H9 (cell line): ENCODE data around the gene CRACDL. TPM values are rescaled to one million over a fixed set of nuclear protein-coding genes. Genes with fewer than 3 reads are reported as not detected.

Source experiments
- DNase-seq: peaks from one replicate; pipeline ENCODE4 v3.0.0-alpha.2; 2017
- H2AFZ ChIP-seq: one replicate; pipeline ENCODE4 v1.6.1; 2013; ENCODE audit warnings: mild to moderate bottlenecking, low read length, control low read depth, moderate library complexity
- H2AK5ac ChIP-seq: 2 replicates; pipeline ENCODE4 v1.6.1; 2013; ENCODE audit warnings: low read length, control low read depth, mixed read lengths; ENCODE audit not compliant: insufficient read length
- H2BK120ac ChIP-seq: one replicate; pipeline ENCODE4 v1.6.1; 2013; ENCODE audit warnings: low read depth, mild to moderate bottlenecking, low read length, control low read depth, inconsistent platforms; ENCODE audit not compliant: poor library complexity, severe bottlenecking
- H2BK12ac ChIP-seq: 2 replicates; pipeline ENCODE4 v1.6.1; 2013; ENCODE audit warnings: low read length, control low read depth, mixed read lengths, low read depth; ENCODE audit not compliant: insufficient read length
- H2BK15ac ChIP-seq: 2 replicates; pipeline ENCODE4 v1.6.1; 2013; ENCODE audit warnings: low read depth, low read length, control low read depth
- H2BK20ac ChIP-seq: one replicate; pipeline ENCODE4 v1.6.1; 2013; ENCODE audit warnings: low read depth, mild to moderate bottlenecking, low read length, control low read depth, inconsistent platforms; ENCODE audit not compliant: poor library complexity, severe bottlenecking
- H2BK5ac ChIP-seq: 2 replicates; pipeline ENCODE4 v1.6.1; 2013; ENCODE audit warnings: low read length, control low read depth, mixed read lengths; ENCODE audit not compliant: insufficient read length
- H3K14ac ChIP-seq: 2 replicates; pipeline ENCODE4 v1.6.1; 2013; ENCODE audit warnings: low read length, control low read depth; ENCODE audit not compliant: insufficient read depth
- H3K18ac ChIP-seq: 2 replicates; pipeline ENCODE4 v1.6.1; 2013; ENCODE audit warnings: low read depth, mild to moderate bottlenecking, mixed read lengths, low read length, control low read depth; ENCODE audit not compliant: insufficient read length
- H3K23ac ChIP-seq: 2 replicates; pipeline ENCODE4 v1.6.1; 2013; ENCODE audit warnings: low read length, control low read depth, mixed read lengths, low read depth; ENCODE audit not compliant: insufficient read length
- H3K23me2 ChIP-seq: 2 replicates; pipeline ENCODE4 v1.6.1; 2013; ENCODE audit warnings: low read depth, mild to moderate bottlenecking, mixed read lengths, low read length, control low read depth; ENCODE audit not compliant: insufficient read length, poor library complexity, severe bottlenecking
- H3K27ac ChIP-seq: 2 replicates; pipeline ENCODE4 v1.5.1; 2013; ENCODE audit warnings: low read length, control low read depth, mixed read lengths, low read depth; ENCODE audit not compliant: insufficient read length
- H3K27me3 ChIP-seq: 2 replicates; pipeline ENCODE4 v1.6.1; 2013; ENCODE audit warnings: low read length, control low read depth, inconsistent platforms; ENCODE audit not compliant: insufficient read depth
- H3K4ac ChIP-seq: 2 replicates; pipeline ENCODE4 v1.6.1; 2013; ENCODE audit warnings: low read depth, mild to moderate bottlenecking, control low read depth, inconsistent platforms, low read length, moderate library complexity
- H3K4me1 ChIP-seq: 2 replicates; pipeline ENCODE4 v1.6.1; 2013; ENCODE audit warnings: low read length, control low read depth, inconsistent platforms; ENCODE audit not compliant: insufficient read depth
- H3K4me2 ChIP-seq: 2 replicates; pipeline ENCODE4 v1.6.1; 2013; ENCODE audit warnings: low read length, control low read depth, mixed read lengths; ENCODE audit not compliant: insufficient read length, insufficient read depth
- H3K56ac ChIP-seq: 2 replicates; pipeline ENCODE4 v1.6.1; 2013; ENCODE audit warnings: low read depth, mild to moderate bottlenecking, mixed read lengths, low read length, control low read depth; ENCODE audit not compliant: insufficient read length
- H3K79me1 ChIP-seq: 2 replicates; pipeline ENCODE4 v1.6.1; 2013; ENCODE audit warnings: low read depth, mild to moderate bottlenecking, moderate library complexity, low read length, control low read depth, inconsistent platforms; ENCODE audit not compliant: insufficient read depth, poor library complexity, severe bottlenecking
- H3K79me2 ChIP-seq: 2 replicates; pipeline ENCODE4 v1.6.1; 2013; ENCODE audit warnings: low read length, control low read depth, inconsistent platforms; ENCODE audit not compliant: insufficient read depth
- H3K9ac ChIP-seq: 2 replicates; pipeline ENCODE4 v1.6.1; 2013; ENCODE audit warnings: low read length, control low read depth, mixed read lengths; ENCODE audit not compliant: insufficient read length; ENCODE audit errors: extremely low read depth
- H3K9me3 ChIP-seq: one replicate; pipeline ENCODE4 v1.6.1; 2013; ENCODE audit warnings: low read depth, low read length, inconsistent platforms; ENCODE audit not compliant: control insufficient read depth
- H3T11ph ChIP-seq: one replicate; pipeline ENCODE4 v1.6.1; 2013; ENCODE audit warnings: mild to moderate bottlenecking, low read length, control low read depth, inconsistent platforms
- H4K20me1 ChIP-seq: one replicate; pipeline ENCODE4 v1.6.1; 2013; ENCODE audit not compliant: control insufficient read depth, insufficient read length, insufficient read depth
- H4K5ac ChIP-seq: 2 replicates; pipeline ENCODE4 v1.6.1; 2013; ENCODE audit warnings: low read depth, mild to moderate bottlenecking, mixed read lengths, low read length, control low read depth; ENCODE audit not compliant: insufficient read length
- H4K8ac ChIP-seq: replicated peaks from 2 replicates; pipeline ENCODE4 v1.6.1; 2013; ENCODE audit warnings: low read length, control low read depth, mixed read lengths, low read depth; ENCODE audit not compliant: insufficient read length
- H4K91ac ChIP-seq: 2 replicates; pipeline ENCODE4 v1.6.1; 2013; ENCODE audit warnings: low read depth, mild to moderate bottlenecking, moderate library complexity, mixed read lengths, low read length, control low read depth; ENCODE audit not compliant: insufficient read length
- H3K27ac Mint-ChIP-seq, 3 experiments: 2 replicates in 2 of 3; 3 replicates in 1 of 3; pipeline ENCODE4 v1.8.0; 2020 to 2021; ENCODE audit warnings: mixed read lengths in 3 of 3, mild to moderate bottlenecking in 1 of 3, moderate library complexity in 1 of 3
- H3K27me3 Mint-ChIP-seq: 2 replicates; pipeline ENCODE4 v1.8.0; 2021; ENCODE audit warnings: low read depth, mild to moderate bottlenecking, moderate library complexity, mixed read lengths
- H3K36me3 Mint-ChIP-seq, 3 experiments: 2 replicates in 2 of 3; 3 replicates in 1 of 3; pipeline ENCODE4 v1.8.0; 2020 to 2021; ENCODE audit warnings: low read depth in 3 of 3, mixed read lengths in 3 of 3; ENCODE audit not compliant: insufficient read depth in 1 of 3
- H3K4me1 Mint-ChIP-seq, 2 experiments: 2 replicates each; pipeline ENCODE4 v1.8.0; 2020; ENCODE audit warnings: mixed read lengths in 2 of 2
- H3K4me3 Mint-ChIP-seq, 2 experiments: 2 replicates in 1 of 2; 3 replicates in 1 of 2; pipeline ENCODE4 v1.8.0; 2020 to 2021; ENCODE audit warnings: mild to moderate bottlenecking in 2 of 2, mixed read lengths in 2 of 2, moderate library complexity in 1 of 2
- H3K9me3 Mint-ChIP-seq, 2 experiments: 2 replicates in 1 of 2; 3 replicates in 1 of 2; pipeline ENCODE4 v1.8.0; 2020; ENCODE audit warnings: mild to moderate bottlenecking in 2 of 2, mixed read lengths in 2 of 2, moderate library complexity in 1 of 2
- CTCF ChIP-seq: fragments of 200-600 bp; sonication (generic); conservative IDR thresholded peaks from 3 replicates; pipeline ENCODE4 v1.8.0; 2021; ENCODE audit warnings: antibody characterized with exemption, mild to moderate bottlenecking
- WGBS: extraction: QIAGEN DNeasy Blood & Tissue Kit; methylation state at CpG from one replicate; pipeline ENCODE4 v1.1.7; 2013; ENCODE audit warnings: missing lambda C conversion rate, low lambda C conversion rate, mixed read lengths; ENCODE audit not compliant: insufficient read length; ENCODE audit errors: extremely low coverage; 5-methylcytosine and 5-hydroxymethylcytosine counted together
- total RNA-seq: library from RNA; stranded (reverse); gene quantifications from 2 replicates; pipeline ENCODE4 v1.2.1, GENCODE V29; 2021

CRACDL gene
- total RNA-seq, 1 experiment from 2014 or later = 0.48 TPM

- no peaks in the 10 kb centered on the region for H3K36me3 Mint-ChIP-seq
- H2BK120ac ChIP-seq = no peak overlapping the region
- no peak overlapping the region for H3K14ac ChIP-seq
- no peak for TF ChIP-seq CTCF
- no peak overlapping the region for H2AK5ac ChIP-seq
- H3K4me1 ChIP-seq = no peaks in the 10 kb centered on the region
- no peak for DNase-seq
- no peak overlapping the region for H3K4me2 ChIP-seq
- H3K79me1 ChIP-seq = no peaks in the 10 kb centered on the region
- peaks cover 0 to 4% of the 10 kb centered on the region in 2 experiments; a peak in 3 of 5 replicates for H3K9me3 Mint-ChIP-seq
- no peak overlapping the region for H3K56ac ChIP-seq
- no peak overlapping the region for H4K91ac ChIP-seq
- H4K8ac ChIP-seq = no peak overlapping the region
- no peak overlapping the region for H3K23ac ChIP-seq
- no peak overlapping the region for H2BK5ac ChIP-seq
- no peaks in the 10 kb centered on the region for H4K20me1 ChIP-seq
- no CpG with 5 or more reads among the region's 3 CpGs for WGBS
- H3K23me2 ChIP-seq = no peaks in the 10 kb centered on the region
- peaks cover 10 to 16% of the 10 kb centered on the region in 2 experiments for H3K4me1 Mint-ChIP-seq
- no peak overlapping the region for H2BK15ac ChIP-seq
- H3T11ph ChIP-seq = no peak overlapping the region
- no peak overlapping the region for H3K27ac Mint-ChIP-seq
- no peak overlapping the region for H2BK12ac ChIP-seq
- peaks cover 11% of the 10 kb centered on the region; the same call in 1 of the 2 replicates for H3K27me3 Mint-ChIP-seq
- H3K9me3 ChIP-seq = no peaks in the 10 kb centered on the region
- no peak overlapping the region for H3K4ac ChIP-seq
- no peak overlapping the region for H3K4me3 Mint-ChIP-seq
- H4K5ac ChIP-seq = no peak overlapping the region
- H3K9ac ChIP-seq = no peak overlapping the region
- H2AFZ ChIP-seq = no peak overlapping the region
- H3K27me3 ChIP-seq = no peaks in the 10 kb centered on the region
- H3K18ac ChIP-seq = no peak overlapping the region
- no peak overlapping the region for H3K27ac ChIP-seq
- H2BK20ac ChIP-seq = no peak overlapping the region
- H3K79me2 ChIP-seq = no peaks in the 10 kb centered on the region
These were observed 125.5 kb downstream of the CRACDL start for GRCh38 chr2:98810588-98810928.
